Esophagus squamous epithelium (tissue), 4 donors: Measurements from ENCODE around the gene KRT24.

ENCODE experiments used
- POLR2A ChIP-seq, 4 donors: fragments of 450-650 bp; IDR thresholded peaks; one replicate each; pipeline ENCODE4 v1.6.1; 2017; ENCODE audit warnings: antibody characterized with exemption in 4 of 4, mild to moderate bottlenecking in 4 of 4, moderate library complexity in 3 of 4
- TF ChIP-seq, protein P1 (sequence below), 6 experiments: fragments of 450-650 bp in 4 of 6; fragments of 200-600 bp in 2 of 6; sonication (generic) in 2 of 6; IDR thresholded peaks; one replicate each; pipeline ENCODE4 v1.5.1; 2016 to 2019; ENCODE audit warnings: antibody characterized with exemption in 6 of 6, mild to moderate bottlenecking in 4 of 6, moderate library complexity in 4 of 6

DNA sequence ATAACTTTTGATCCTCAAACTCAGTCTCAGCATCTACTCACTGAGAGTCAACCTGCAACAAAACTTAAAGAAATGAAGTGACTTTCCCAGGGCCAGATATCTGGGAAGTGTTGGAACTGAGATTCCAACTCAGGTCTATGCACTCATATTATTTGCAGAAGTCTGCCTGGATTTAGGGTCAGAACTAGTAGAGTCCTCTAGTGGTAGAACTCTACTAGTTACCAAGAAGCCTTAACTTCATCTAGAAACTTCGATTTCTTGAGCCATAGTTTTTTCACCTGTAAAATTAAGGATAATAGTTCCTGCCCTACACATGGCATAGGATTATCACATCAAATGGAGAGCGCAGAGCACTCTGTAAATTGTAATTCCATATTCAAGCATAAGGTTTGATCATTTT is 23.4 kb upstream of the KRT24 start:
- TF ChIP-seq, protein P1, sequence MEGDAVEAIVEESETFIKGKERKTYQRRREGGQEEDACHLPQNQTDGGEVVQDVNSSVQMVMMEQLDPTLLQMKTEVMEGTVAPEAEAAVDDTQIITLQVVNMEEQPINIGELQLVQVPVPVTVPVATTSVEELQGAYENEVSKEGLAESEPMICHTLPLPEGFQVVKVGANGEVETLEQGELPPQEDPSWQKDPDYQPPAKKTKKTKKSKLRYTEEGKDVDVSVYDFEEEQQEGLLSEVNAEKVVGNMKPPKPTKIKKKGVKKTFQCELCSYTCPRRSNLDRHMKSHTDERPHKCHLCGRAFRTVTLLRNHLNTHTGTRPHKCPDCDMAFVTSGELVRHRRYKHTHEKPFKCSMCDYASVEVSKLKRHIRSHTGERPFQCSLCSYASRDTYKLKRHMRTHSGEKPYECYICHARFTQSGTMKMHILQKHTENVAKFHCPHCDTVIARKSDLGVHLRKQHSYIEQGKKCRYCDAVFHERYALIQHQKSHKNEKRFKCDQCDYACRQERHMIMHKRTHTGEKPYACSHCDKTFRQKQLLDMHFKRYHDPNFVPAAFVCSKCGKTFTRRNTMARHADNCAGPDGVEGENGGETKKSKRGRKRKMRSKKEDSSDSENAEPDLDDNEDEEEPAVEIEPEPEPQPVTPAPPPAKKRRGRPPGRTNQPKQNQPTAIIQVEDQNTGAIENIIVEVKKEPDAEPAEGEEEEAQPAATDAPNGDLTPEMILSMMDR (IDR thresholded peaks at IDR 0.05), result peak in 5 of 6 experiments; percentile 17 to 53 (median 27)
- TF ChIP-seq POLR2A (IDR thresholded peaks at IDR 0.05), result no peak
